CD4-positive, alpha-beta T cell treated with Interferon gamma for 1 hour (primary cell): Measurements from ENCODE around the gene CSNK1A1.
"Not testable (repeated sequence)": the region's sequence is repeated elsewhere in the genome, so short reads cannot be mapped to it uniquely, and the experiment has no call there.

Source experiments
- DNase-seq: peaks from one replicate; pipeline ENCODE4 v3.0.0-alpha.2; 2020

The CSNK1A1 gene

DNA sequence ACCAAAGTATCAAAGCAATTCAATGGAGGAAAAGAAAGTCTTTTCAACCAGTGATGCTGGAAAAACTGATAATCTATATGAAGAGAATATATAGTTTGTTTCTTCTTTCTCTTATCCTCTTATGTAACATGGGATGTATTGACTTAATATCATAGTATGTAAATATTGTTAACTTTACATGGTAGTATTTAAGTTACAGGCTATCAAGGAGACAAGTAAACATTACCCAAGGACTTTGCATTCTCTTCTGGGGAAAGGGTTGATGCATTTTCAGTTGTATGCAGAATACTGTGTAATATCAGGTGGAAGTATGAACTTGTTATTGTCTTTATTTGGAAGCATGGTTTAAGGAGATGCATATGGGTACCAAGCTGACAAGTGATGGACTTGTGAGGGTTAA lies 20.9 kb upstream of the CSNK1A1 start:
- DNase-seq, result no peak

- no peak for DNase-seq
These were observed 16.0 kb upstream of the CSNK1A1 start for GRCh38 chr5:149567226-149567625.

DNA sequence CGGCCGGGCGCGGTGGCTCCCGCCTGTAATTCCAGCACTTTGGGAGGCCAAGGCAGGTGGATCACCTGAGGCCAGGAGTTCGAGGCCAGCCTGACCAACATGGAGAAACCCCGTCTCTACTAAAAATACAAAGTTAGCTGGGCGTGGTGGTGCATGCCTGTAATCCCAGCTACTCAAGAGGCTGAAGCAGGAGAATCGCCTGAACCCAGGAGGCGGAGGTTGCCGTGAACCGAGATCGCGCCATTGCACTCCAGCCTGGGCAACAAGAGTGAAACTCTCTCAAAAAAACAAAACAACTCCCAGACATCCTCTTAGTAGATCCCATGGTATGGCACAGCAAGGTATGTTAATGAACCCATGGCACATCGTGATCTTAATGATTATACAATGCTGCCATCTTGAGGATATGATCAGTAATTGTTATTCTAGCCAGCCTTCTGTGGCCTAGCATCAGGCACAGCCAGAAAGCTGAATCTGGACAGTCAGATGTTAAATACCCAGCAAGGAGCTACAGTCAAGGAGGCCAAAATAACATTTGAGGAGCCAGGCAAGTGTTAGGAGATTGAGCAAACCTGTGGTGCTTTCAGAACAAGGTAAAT lies 13.4 kb upstream of the CSNK1A1 start:
- not testable (repeated sequence) for DNase-seq

- DNase-seq, result no peak
These were observed 12.2 kb upstream of the CSNK1A1 start for GRCh38 chr5:149563466-149563865.

DNA sequence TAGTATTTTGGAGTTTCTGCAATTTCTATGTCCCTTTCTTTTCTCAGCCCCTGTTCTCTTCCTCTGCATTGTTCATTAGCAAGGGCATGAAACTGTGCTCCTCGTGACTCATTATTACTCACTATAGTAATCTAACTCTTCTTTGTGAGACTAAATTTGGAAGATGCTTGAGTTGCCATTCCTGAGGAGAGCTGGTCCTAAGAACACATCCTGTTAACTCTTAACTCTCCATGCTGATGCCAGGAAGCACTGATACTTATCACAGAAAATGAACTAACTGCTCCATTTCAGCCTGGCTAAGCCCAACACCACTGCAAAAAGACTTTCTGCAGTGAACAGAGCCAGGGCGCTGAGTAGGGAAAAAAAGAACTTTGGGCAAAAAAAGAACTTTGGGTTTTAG lies 10.6 kb upstream of the CSNK1A1 start:
- DNase-seq, result no peak

DNA sequence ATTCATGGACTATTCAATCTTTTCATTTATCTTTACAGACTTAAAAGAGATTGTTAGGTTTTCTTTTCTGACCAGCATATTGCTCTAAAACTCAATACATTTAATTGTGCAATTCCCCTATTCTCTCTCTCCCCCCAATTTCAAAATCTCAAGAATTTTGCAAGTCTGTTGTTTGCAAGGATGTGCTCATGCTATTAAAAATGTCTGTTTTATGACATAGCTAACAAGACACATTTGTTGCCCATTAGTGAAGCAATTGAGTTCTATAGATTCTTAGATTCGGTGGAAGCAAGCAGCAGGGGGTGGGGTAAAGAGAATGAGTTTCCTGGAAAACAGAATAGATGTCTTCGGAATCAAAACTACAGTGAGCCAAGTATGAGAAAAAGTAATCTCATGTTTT lies 8.5 kb upstream of the CSNK1A1 start:
- DNase-seq, result no peak

DNA sequence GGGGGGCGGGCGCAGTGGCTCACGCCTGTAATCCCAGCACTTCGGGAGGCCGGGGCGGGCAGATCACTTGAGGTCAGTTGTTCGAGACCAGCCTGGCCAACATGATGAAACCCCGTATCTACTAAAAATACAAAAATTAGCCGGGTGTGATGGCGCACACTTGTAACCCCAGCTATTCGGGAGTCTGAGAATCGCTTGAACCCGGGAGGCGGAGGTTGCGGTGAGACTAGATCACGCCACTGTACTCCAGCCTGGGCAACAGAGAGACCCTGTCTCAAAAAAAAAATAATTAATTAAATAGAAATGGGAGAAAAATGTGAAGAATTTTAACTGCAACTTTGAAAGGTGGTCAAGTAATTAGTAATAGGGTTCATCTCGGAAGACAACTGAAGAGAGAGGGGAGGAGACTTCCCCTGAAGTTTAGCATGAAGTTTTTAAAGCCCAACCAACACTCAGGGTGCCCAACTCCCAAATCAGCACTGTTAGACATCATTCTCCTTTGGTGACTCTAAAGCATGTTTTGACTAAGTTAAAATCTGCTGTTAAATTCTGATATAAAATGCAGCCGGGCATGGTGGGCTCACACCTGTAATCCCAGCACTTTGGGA lies 1.4 kb upstream of the CSNK1A1 start:
- no peak for DNase-seq

DNA sequence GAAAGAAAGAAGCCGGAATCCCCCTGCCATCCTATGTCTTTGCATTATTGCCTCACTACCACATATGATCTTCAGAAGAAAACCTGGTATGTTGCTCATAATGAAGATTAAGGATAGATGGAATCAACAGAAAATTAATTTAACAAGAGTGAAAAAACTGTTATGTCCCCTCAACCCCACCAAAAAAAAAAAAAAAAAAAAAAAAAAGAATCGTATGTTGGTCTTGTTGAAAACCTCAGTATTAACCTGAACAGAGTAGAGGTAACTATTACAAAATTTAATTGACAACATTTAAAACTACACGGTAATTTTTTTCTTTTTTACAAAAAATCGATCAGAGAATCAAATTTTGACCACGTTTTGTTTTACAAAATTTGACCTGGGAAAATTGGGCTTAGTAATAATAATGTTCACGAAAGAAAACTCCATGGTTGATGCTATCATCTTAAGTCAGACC lies 827 bp upstream of the CSNK1A1 start:
- DNase-seq, result no peak

DNA sequence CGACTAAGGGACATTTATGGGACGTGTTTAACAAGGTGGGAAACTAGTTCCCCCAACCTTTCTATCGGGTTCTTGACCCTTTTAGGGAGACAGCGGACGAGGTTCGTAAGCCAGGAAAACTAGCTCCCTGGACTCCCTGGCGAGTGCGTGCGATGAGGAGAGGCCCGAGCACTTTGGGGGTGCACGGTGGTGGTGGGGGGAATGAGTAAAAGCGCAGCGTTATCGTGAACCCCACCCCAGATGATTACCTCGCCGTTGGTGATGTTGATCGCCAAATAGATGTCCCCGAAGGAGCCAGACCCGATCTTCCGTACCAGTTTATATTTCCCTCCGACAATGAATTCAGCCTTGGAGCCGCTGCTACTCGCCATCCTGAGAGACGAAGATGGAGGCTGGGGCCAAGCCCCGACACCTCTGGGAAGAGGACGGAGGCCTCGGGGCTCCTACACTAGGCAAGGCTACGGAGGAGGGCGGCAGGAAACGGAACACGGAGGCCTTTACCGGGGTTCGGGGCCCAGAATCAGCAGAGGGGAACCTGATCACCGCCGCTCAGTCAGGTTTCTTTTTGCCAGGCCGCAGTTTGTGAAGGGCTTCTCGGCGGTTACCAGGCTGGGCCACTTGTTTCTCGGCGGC lies 529 bp downstream of the CSNK1A1 start:
- no peak for DNase-seq

DNA sequence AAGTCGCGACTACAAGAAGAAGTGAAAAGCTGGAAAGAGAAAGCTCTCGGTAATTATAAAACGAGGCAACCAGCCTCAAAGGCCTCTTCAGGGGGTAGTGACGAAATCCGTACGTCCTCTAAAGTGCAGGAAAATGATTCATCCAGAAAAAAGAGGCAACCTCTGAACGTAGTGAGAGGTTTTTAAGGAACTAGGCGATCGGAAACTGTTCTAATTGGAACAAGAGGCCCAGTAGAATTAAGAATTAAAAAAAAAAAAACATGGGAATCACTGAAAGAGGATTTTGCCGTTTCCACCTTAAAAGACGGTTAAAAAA lies 1.0 kb downstream of the CSNK1A1 start:
- DNase-seq, result no peak

DNA sequence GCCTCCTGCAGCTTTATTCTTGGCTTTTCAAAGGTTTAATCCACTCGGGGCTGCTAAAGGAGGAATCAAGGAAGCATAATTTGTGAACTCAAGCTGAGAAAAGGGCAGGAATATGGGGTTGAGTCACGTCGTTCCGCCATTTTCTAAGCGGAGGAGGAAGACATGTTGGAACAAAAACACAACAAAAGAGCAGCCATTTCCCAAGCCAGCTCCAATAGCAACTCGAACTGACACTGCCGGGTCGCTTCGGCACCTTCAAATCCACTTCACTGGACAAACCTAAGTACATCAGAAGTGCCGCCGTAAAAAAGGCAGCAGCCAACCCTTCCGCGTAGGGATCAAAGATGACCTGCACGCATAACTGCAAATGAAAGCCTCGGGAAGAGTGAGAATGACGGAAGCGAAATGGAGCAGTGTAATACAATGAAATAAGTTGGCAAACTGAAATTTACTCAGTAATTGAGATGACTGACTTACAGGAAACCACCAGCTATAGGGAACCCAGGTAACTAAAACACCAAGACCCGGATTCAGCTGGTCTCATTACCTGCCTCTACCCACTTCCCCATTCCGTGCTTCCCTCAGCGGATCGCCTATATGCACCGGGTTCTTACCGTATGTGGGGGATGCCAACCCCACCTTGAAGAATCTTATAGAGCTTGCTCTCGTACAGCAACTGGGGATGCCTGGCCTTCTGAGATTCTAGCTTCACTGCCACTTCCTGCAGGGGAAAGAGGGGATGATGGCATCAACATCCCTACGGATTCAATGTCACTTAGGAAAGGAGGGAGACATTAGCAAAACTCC lies 1.6 kb downstream of the CSNK1A1 start:
- peak; percentile 57 for DNase-seq

GRCh38 chr5:149546974-149547373 lies 4.3 kb downstream of the CSNK1A1 start:
- no peak for DNase-seq

DNA sequence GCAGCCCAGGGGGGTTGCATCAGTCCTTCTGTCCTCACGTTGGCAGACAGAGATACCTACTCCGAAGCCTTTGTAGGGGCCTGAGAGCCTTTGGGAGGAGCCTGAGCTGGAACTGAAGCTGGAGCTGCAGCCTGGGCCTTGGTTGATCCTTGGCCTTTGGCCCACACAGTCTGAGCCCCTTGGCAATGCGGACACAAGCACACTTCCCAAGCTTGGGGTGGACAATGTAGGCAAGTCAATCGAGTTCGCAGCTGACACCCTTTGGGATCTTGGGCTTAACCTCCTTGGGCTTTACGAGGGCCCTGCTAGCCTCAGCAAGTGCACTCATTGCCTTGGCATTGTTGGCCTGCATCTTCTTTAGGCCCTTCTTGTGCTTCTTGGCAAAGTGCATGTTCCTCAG lies 5.9 kb downstream of the CSNK1A1 start:
- DNase-seq, result no peak

GRCh38 chr5:149544028-149544420 lies 7.2 kb downstream of the CSNK1A1 start:
- DNase-seq, result no peak

- DNase-seq, result no peak
These were observed 7.7 kb downstream of the CSNK1A1 start for GRCh38 chr5:149543361-149544027.

DNA sequence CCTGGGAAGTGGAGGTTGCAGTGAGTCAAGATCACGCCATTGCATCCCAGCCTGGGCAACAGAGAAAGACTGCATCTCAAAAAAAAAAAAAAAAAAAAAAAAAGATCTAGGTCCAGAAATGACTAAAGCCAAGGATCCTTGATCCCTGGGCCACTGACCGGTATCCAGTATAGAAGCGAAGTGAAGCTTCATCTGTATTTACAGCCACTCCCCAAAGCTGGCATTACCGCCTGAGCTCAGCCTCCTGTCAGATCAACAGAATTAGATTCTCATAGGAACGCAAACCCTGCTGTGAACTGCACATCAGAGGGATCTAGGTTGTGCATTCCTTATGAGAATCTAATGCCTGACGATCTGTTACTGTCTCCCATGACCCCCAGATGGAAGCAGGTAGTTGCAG lies 9.3 kb downstream of the CSNK1A1 start:
- DNase-seq, result no peak

DNA sequence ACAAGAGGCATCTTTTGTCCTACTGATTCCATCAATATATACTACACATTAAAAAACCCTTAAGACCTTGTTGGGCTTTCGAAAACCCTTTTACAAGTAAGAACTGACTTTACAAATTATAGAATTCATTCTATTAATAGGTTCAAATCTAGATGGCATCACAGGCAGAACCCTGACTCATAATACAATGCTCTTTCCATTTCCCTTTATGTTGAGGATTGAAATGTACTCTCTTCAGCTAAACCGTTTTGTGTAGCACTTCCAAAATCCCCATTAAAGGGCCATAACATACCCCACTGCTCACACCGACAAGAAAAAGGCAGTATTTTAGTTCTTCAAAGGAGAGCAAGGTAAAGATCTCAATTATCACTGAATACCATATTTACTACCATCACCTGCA lies 11.2 kb downstream of the CSNK1A1 start:
- no peak for DNase-seq

DNA sequence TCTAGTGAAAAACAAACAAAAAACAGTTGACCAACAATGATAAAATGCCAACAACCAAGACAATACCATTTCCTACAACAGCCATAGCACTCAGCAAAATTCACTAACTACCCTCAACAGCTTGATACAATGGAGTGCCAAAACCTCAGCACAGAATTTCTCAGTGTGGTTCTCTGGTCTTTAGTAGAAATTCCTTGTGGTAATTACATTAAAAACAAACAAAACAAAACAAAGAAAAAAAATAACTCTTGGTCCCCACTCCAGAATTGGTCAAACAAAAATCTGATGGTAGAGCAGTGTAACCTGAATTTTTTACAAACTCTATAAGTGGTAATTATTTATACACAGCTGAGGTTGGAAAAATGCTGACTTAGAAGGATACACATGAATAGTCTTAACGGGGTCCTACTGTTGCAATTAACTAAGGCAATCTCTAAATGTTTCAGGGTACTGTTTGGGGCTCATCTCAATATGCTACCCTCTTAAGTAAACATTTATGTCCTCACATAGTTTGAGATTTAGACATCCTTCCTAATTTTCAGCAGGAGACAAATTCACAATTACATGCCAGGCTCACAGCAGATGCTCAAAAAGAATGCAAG lies 13.8 kb downstream of the CSNK1A1 start:
- no peak for DNase-seq

GRCh38 chr5:149535787-149536186 lies 15.5 kb downstream of the CSNK1A1 start:
- not testable (repeated sequence) for DNase-seq

DNA sequence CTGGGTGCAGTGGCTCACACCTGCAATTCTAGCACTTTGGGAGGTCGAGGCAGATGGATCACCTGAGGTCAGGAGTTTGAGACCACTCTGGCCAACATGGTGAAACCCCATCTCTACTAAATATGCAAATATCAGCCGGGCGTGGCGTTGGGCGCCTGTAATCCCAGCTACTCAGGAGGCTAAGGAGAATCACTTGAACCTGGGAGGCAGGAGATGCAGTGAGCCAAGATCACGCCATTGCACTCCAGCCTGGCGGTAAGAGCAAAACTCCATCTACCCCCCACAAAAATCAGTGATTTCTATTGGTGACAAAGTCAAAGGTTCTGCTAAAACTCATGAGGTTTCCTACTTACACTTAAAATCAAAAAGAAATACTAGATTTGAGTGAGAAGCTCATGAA lies 18.8 kb downstream of the CSNK1A1 start:
- DNase-seq, result no peak

GRCh38 chr5:149529463-149529862 lies 21.8 kb downstream of the CSNK1A1 start:
- DNase-seq, result no peak

GRCh38 chr5:149528281-149529060 lies 22.8 kb downstream of the CSNK1A1 start:
- DNase-seq, result no peak
